ENCODE measurements around the gene FAM120A.

- no peak for TF ChIP-seq MTA3 (IDR thresholded peaks at IDR 0.05; ENCODE audit: borderline replicate concordance)
- TF ChIP-seq TGIF2 (CRISPR knock-in tag; IDR thresholded peaks at IDR 0.05): no peak
- no peak for TF ChIP-seq ZNF699 (CRISPR knock-in tag; IDR thresholded peaks at IDR 0.05; ENCODE audit: insufficient replicate concordance)
- no peak for TF ChIP-seq CEBPZ (IDR thresholded peaks at IDR 0.05; ENCODE audit: borderline replicate concordance, low read depth, low read length)
- TF ChIP-seq SNRNP70 (optimal IDR thresholded peaks at IDR 0.05; ENCODE audit: low read depth, low read length): no peak
- no peak for TF ChIP-seq TRIM25 (IDR thresholded peaks at IDR 0.05; ENCODE audit: borderline replicate concordance)
- TF ChIP-seq GABPA (tag; conservative IDR thresholded peaks at IDR 0.05; ENCODE audit: low read depth): no peak
- no peak for TF ChIP-seq E2F1 (CRISPR knock-in tag; IDR thresholded peaks at IDR 0.05)
- TF ChIP-seq JUN (IDR thresholded peaks at IDR 0.05; ENCODE audit: borderline replicate concordance, low read depth, low read length): no peak
- no peak for TF ChIP-seq JUN (CRISPR knock-in tag; IDR thresholded peaks at IDR 0.05; ENCODE audit: borderline replicate concordance)
- no peak for TF ChIP-seq CTCF (IDR thresholded peaks at IDR 0.05 in 2 of 3, conservative IDR thresholded peaks at IDR 0.05 in 1 of 3; ENCODE audit: insufficient read depth in 2 of 3, low read depth in 1 of 3, low read length in 3 of 3)
- no peak for TF ChIP-seq BHLHE40 (IDR thresholded peaks at IDR 0.05; ENCODE audit: low read length)
- TF ChIP-seq POLR2A (conservative IDR thresholded peaks at IDR 0.05): no peak
- no peak for TF ChIP-seq NCOA2 (IDR thresholded peaks at IDR 0.05; ENCODE audit: partially characterized antibody in 2 of 2)
- no peak for TF ChIP-seq NFRKB (IDR thresholded peaks at IDR 0.05; ENCODE audit: low read depth)
Measured at GRCh38 chr9:93456504-93456903, 5.0 kb downstream of the FAM120A start.
